Endothelial cell of umbilical vein (primary cell): ENCODE data around the gene ARHGEF16.

Source experiments
- CTCF ChIP-seq, 2 donors: IDR thresholded peaks; 1 replicate in 1 of 2; 2 replicates in 1 of 2; pipeline ENCODE4 v1.5.1; 2011; ENCODE audit warnings: low read length in 2 of 2, mild to moderate bottlenecking in 2 of 2, moderate library complexity in 2 of 2, control low read depth in 1 of 2, inconsistent platforms in 1 of 2, low read depth in 1 of 2; ENCODE audit not compliant: insufficient read depth in 1 of 2; ENCODE audit errors: extremely low read depth in 1 of 2
- EZH2 ChIP-seq: IDR thresholded peaks from 2 replicates; pipeline ENCODE4 v1.6.1; 2012; ENCODE audit warnings: borderline replicate concordance, low read depth, mild to moderate bottlenecking, moderate library complexity, low read length, inconsistent platforms; ENCODE audit not compliant: severe bottlenecking
- GATA2 ChIP-seq: IDR thresholded peaks from 2 replicates; pipeline ENCODE4 v1.7.0; 2011; ENCODE audit warnings: low read depth, mild to moderate bottlenecking, moderate library complexity, mixed read lengths, low read length; ENCODE audit not compliant: insufficient read length, insufficient read depth
- JUN ChIP-seq: IDR thresholded peaks from 2 replicates; pipeline ENCODE4 v1.6.1; 2011; ENCODE audit warnings: borderline replicate concordance, low read depth; ENCODE audit not compliant: insufficient read length, insufficient read depth
- MYC ChIP-seq: IDR thresholded peaks from one replicate; pipeline ENCODE4 v1.6.1; 2011; ENCODE audit warnings: mild to moderate bottlenecking, low read depth, low read length
- POLR2A ChIP-seq: IDR thresholded peaks from 2 replicates; pipeline ENCODE4 v1.6.1; 2012; ENCODE audit warnings: low read depth, mild to moderate bottlenecking, control low read depth, low read length
- POLR2AphosphoS5 ChIP-seq: IDR thresholded peaks from 2 replicates; pipeline ENCODE4 v1.6.1; 2012; ENCODE audit warnings: low read depth, mild to moderate bottlenecking, control low read depth, low read length, moderate library complexity; ENCODE audit not compliant: insufficient read depth
- TF ChIP-seq, protein P1 (sequence below): IDR thresholded peaks from 2 replicates; pipeline ENCODE4 v1.6.1; 2011; ENCODE audit not compliant: insufficient read depth, insufficient read length

GRCh38 chr1:3479511-3480368, 25.3 kb downstream of the ARHGEF16 start:
- TF ChIP-seq EZH2 (no peak), POLR2AphosphoS5 (no peak), CTCF (IDR thresholded peaks at IDR 0.05; ENCODE audit: extremely low read depth in 1 of 2, insufficient read depth in 1 of 2, low read depth in 1 of 2, low read length in 2 of 2) (no peak), POLR2A (no peak), JUN (no peak), MYC (no peak), GATA2 (no peak)
- TF ChIP-seq, protein P1, sequence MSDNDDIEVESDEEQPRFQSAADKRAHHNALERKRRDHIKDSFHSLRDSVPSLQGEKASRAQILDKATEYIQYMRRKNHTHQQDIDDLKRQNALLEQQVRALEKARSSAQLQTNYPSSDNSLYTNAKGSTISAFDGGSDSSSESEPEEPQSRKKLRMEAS: no peak
